Right cardiac atrium (tissue), 5 donors: ENCODE results near the gene CSH1. TPM values are rescaled to one million over a fixed set of nuclear protein-coding genes. Genes with fewer than 3 reads are reported as not detected.

Source experiments
- ATAC-seq, 2 donors: fragments of 200-7000 bp; cut with Tn5 transposase; one replicate each; pipeline versions ENCODE4 v1.8.0 to v1.9.1; 2020; ENCODE audit warnings: moderate library complexity in 2 of 2, mild to moderate bottlenecking in 1 of 2
- DNase-seq, 3 donors: peaks; one replicate each; pipeline ENCODE4 v3.0.0-alpha.2; 2020
- H3K27ac ChIP-seq: one replicate; pipeline ENCODE4 v1.5.1; 2013; ENCODE audit warnings: mild to moderate bottlenecking, low read length, control low read depth, moderate library complexity
- H3K27me3 ChIP-seq: one replicate; pipeline ENCODE4 v1.6.1; 2013; ENCODE audit not compliant: control insufficient read depth, insufficient read depth
- H3K4me1 ChIP-seq: one replicate; pipeline ENCODE4 v1.6.1; 2013; ENCODE audit warnings: low read length; ENCODE audit not compliant: control insufficient read depth, insufficient read depth
- H3K4me3 ChIP-seq: one replicate; pipeline ENCODE4 v1.5.1; 2013; ENCODE audit warnings: low read length, control low read depth
- H3K9me3 ChIP-seq: one replicate; pipeline ENCODE4 v1.6.1; 2013; ENCODE audit warnings: low read length; ENCODE audit not compliant: control insufficient read depth
- WGBS: extraction: QIAGEN DNeasy Blood & Tissue Kit; methylation state at CpG from one replicate; pipeline ENCODE4 v1.1.7; 2013; 5-methylcytosine and 5-hydroxymethylcytosine counted together
- intact Hi-C, 4 donors: fragments of 100-400 bp; cut with DNase I; formaldehyde crosslinking; loops; one replicate each; pipeline versions ENCODE4 v1.11.0 to v1.14.0; 2022 to 2023
- polyA plus RNA-seq: library from polyadenylated mRNA; stranded (reverse); fragments of 200-250 nt; gene quantifications from one replicate; pipeline ENCODE4 v1.2.3, GENCODE V29; 2013
- total RNA-seq, 4 donors: library from RNA; stranded (reverse); fragmentation: NEBNext Ultra II Directional; extraction: Animal tissue kit (Norgen Biotek cat#: 25700); gene quantifications; one replicate each; pipeline ENCODE4 v1.2.1, GENCODE V29; 2021
- donor health status: healthy with polysubstance abuse.
- donor health status: DM: no; HTN: yes; CAD: no.
- donor health status: DM: no; HTN: no; CAD: no.
- donor health status: DM: no; HTN: yes; CAD: no; lungs with severe emphysema.
- donor health status: DM: yes; HTN: yes; CAD: no.

The CSH1 gene
- total and polyA plus RNA-seq, 5 donors: not detected

DNA sequence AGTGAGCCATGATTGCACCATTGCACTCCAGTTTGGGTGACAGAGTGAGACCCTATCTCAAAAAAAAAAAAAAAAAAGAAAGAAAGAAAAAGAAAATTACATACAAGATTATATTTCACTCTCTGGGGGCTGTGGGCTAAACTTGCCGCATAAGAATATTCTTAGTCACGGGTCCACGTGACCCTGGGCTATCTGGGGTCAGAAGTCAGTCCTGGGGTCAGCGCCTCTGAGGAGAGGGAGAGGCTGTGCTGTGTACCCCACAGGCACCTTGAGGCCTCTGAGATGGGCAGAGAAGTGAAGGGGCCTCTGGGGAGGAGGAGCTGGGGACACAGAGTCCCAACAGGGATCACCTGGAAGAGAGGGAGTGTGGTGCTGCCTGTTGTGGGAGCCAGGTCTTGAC is 41.5 kb upstream of the CSH1 start:
- Histone ChIP-seq H3K4me3 (no peak overlapping the region), H3K27ac (no peak overlapping the region), H3K9me3 (no peaks in the 10 kb centered on the region), H3K4me1 (no peaks in the 10 kb centered on the region), H3K27me3 (no peaks in the 10 kb centered on the region)
- DNase-seq (peak in 1 of 3 donors; percentile 40), ATAC-seq (peak in 1 of 2 donors; percentile 6)
- WGBS: 84% methylated on average over 4 of the region's 4 CpGs
- intact Hi-C loops: no loop called here

GRCh38 chr17:63937319-63937718 is 40.9 kb upstream of the CSH1 start:
- WGBS: 86% methylated on average over 6 of the region's 6 CpGs
- Histone ChIP-seq H3K4me1 (no peaks in the 10 kb centered on the region), H3K4me3 (no peak overlapping the region), H3K27me3 (no peaks in the 10 kb centered on the region), H3K9me3 (no peaks in the 10 kb centered on the region), H3K27ac (no peak overlapping the region)
- ATAC-seq: no peak
- peak in 1 of 3 donors; percentile 6 for DNase-seq
- intact Hi-C loops: no loop called here

DNA sequence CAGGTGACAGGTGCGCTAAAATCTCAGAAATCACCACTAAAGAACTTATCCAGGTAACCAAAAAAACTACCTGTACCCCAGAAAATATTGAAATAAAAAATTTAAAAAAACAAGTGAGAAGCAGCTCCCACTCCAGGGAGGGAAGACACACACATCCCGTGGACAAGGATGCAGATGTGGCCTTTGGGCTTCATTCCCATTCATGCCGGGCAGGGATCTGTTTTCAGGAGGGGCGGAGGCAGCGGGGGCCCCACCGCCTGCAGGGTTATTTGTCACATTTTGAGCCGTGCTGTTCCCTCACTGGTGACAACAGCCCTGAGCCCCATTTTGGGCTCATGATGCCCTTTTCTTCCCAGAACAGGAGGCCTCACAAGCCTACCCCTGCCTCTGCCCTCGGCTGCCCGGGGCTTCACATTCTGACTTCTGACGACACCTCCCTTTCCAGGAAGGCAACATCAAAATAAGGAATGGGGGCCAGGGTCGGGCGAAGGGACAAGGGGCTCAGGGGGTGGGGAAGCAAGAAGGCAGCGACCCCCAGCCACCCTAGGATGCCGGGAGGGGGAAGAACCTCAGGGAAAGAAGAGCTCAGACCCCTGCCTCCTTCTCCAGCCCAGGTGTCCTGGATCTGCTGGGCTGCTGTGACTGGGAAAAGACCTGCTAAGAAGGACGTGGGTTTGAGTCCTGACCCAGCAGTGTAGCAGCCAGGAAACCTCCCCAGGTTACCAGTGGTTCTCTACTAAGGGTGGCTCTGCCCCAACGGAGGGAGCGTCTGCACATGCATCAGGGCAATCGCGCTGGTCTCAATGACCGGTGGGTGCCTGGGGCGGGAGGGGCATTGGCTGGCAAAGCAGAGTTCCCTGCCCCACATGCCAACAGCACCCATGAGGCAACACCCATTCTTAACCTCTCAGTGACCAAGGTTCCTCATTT is 38.1 kb upstream of the CSH1 start:
- no peaks in the 10 kb centered on the region for H3K4me1 ChIP-seq
- no peak overlapping the region for H3K4me3 ChIP-seq
- H3K27me3 ChIP-seq: no peaks in the 10 kb centered on the region
- ATAC-seq (no peak), DNase-seq (peak in 1 of 3 donors; percentile 34)
- H3K9me3 ChIP-seq: no peaks in the 10 kb centered on the region
- WGBS: 81% methylated on average over 21 of the region's 21 CpGs
- intact Hi-C loops: no loop called here
- no peak overlapping the region for H3K27ac ChIP-seq

- 89% methylated on average over 8 of the region's 8 CpGs for WGBS
These were observed 37.2 kb upstream of the CSH1 start for GRCh38 chr17:63933598-63933997.

GRCh38 chr17:63932721-63933120 is 36.3 kb upstream of the CSH1 start:
- WGBS: 90% methylated on average over 4 of the region's 4 CpGs
- DNase-seq: peak in 1 of 3 donors; percentile 14
- H3K27ac ChIP-seq: no peak overlapping the region
- no peaks in the 10 kb centered on the region for H3K27me3 ChIP-seq
- ATAC-seq: no peak
- intact Hi-C loops: no loop called here
- H3K9me3 ChIP-seq: no peaks in the 10 kb centered on the region
- H3K4me3 ChIP-seq: no peak overlapping the region
- no peaks in the 10 kb centered on the region for H3K4me1 ChIP-seq

More at GRCh38 chr17:63933598-63933997, 37.2 kb upstream of the CSH1 start:
- Histone ChIP-seq H3K9me3 (no peaks in the 10 kb centered on the region), H3K4me1 (no peaks in the 10 kb centered on the region), H3K4me3 (no peak overlapping the region), H3K27ac (no peak overlapping the region), H3K27me3 (no peaks in the 10 kb centered on the region)
- ATAC-seq: no peak
- intact Hi-C loops: no loop called here
- DNase-seq: peak in 1 of 3 donors; percentile 16

DNA sequence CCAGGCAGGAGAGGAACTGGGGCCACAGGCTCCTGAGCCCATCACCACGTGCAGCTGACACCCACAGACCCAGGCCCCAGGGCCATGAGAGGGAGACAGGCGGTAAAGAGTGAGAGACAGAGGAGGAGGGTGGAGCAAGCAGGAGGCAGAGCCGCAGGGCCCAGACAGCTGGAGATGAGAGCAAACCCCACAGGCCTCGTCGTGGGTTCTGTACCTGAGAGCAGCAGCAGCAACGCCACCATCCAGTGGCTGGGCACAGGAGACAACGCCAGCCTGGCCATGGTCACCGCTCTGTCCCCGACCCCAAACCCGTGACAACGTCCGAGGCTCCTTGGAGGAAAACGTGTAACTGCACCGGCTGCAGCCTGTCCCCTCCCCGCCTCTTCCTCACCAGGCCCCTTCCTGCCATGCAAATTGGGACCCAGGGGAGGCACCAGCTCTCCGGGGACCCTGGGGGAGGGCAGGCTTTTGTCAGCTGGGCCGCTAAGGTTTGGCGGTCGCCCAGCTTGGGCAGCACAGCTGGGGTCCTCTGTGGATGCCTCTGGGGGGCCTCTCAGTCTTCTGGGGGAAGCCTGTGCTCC is 35.7 kb upstream of the CSH1 start, which contains the start of gene CD79B:
TSS of gene CD79B (minus strand) at position 351 of the 581 bp plus-strand sequence. CDS start at position 281, 70 bp downstream.
- Histone ChIP-seq H3K27me3 (no peaks in the 10 kb centered on the region), H3K4me1 (no peaks in the 10 kb centered on the region), H3K4me3 (no peak within 1 kb of the TSS), H3K27ac (no peak within 1 kb of the TSS), H3K9me3 (no peaks in the 10 kb centered on the region)
- no peak for ATAC-seq
- intact Hi-C loops: no loop called here
- peak in 2 of 3 donors; percentile 15 to 61 for DNase-seq
- WGBS: 56% methylated on average over 19 of the region's 19 CpGs

DNA sequence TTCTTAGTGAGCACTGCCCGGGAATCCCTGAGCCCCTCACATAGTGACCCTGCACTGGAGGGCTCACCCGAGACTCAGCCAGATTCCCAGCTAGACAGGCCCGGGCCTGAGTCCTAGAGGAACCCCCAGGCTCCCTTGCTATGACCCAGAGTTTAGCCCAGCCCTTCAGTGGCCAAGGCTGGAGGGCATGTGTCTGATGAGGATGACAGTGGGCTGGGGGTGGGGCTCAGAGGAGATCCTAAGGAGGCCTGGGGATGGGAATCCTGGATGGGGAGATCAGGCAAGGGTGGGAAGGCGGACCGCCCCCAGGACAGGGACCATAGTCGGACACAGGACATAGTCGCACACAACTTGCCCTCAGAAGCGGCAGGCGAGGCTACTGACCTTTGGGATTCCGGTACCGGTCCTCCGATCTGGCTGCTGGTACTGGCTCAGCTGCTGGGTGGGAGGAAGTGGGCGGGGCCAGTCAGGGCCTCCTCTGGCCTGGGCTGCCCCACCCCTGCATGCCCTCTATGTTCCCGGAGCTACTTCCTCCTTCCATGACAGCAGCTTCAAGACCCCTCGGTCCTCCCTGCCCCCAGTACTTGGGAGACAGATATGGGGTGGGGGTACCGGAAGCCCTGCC is 34.7 kb upstream of the CSH1 start:
- H3K4me1 ChIP-seq: no peaks in the 10 kb centered on the region
- WGBS: 51% methylated on average over 16 of the region's 16 CpGs
- H3K27ac ChIP-seq: no peak overlapping the region

DNA sequence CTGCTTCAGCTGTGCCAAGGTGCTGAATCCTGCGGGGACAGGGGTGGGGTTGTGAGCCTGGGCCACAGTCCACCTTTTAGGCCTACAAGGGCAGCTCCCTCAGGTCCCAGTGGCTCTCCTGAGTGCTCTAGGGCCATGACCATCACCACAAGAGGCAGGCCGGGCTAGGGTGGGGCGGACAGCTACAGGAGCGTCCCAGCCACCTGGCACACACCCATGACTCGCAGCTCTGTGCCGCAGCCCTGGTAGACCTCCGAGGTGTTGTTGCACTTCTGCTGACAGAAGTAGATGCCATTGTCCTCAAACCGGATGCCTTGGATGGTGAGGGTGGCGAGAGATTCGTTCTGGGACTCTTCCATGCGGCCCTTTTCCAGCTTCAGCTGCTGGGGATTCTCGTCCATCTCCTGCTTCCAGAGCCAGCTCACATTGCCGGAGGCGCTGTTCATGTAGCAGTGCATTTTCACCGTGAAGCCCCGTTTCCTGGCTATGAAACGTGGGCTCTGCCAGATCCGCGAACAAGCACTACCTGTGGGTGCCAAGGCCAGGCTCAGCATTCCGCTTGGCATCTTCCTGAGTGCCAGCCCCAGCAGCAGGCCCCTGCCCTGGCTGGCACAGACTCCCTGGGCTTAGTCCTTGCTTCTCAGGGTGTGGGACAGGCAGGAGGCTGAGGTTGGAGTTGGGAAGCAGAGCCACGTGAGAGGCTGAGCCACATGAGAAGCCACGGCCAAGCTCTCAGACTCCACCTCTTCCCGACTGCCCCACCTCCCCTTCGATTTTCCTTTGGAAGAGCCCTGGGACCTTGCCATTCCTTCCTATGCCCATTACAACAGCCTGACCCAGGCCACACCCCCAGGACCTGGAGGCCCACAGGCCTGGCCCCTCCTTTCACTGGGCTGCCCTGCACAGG is 33.7 kb upstream of the CSH1 start:
- intact Hi-C loops: loop anchor here in 1 of 4 donors (10.0 kb wide), 1 partner anchor 95 kb away; the partner anchor contains the start of gene ICAM2
- 85% methylated on average over 24 of the region's 24 CpGs for WGBS
- Histone ChIP-seq H3K4me1 (no peaks in the 10 kb centered on the region), H3K9me3 (no peaks in the 10 kb centered on the region), H3K27me3 (no peaks in the 10 kb centered on the region), H3K27ac (no peak overlapping the region), H3K4me3 (no peak overlapping the region)
- ATAC-seq (peak; percentile 56 to 82), DNase-seq (peak; percentile 57 to 78 (median 65))

More for the DNA sequence above, 34.7 kb upstream of the CSH1 start:
- Histone ChIP-seq H3K9me3 (no peaks in the 10 kb centered on the region), H3K4me3 (no peak overlapping the region), H3K27me3 (no peaks in the 10 kb centered on the region)
- ATAC-seq (peak; percentile 81 to 91), DNase-seq (peak; percentile 83 to 93 (median 92))
- intact Hi-C loops: no loop called here

DNA sequence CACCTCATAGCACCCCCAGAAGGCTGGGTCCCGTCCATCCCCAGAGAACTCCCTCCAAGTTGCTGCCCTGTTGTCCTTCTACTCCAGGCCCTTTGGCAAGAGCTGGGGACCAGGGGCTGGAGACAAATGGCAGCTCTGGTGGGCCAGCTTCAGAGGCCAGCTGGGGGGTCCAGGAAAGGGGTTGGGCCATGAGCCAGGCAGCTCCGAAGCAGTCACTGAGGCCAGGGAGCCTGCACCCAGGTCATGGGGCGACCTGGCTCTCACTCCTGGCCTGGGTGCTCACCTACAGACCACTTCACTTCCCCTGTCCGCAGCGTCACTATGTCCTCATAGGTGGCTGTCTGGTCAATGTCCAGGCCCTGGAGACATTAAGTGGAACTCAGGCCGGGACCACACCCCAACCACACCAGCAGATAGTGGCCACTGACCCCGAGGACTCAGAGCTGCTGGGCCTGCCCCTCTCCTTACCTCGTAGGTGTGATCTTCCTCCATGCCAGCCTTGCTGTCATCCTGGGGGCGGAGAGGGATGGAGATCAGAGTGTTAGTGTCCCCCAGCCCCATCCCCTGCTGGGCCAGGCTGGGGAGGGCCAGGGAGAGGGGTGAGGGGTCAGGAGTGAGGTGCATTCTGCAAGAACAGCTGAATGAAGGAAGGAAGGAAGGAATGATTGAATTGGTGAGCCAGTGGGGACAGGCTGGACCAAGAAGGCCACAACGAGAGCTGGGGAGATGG is 32.8 kb upstream of the CSH1 start:
- ATAC-seq: no peak
- intact Hi-C loops: loop anchor here in 1 of 4 donors (10.0 kb wide), 1 partner anchor 96 kb away; the partner anchor contains the start of gene ICAM2
- H3K4me3 ChIP-seq: no peak overlapping the region
- 91% methylated on average over 10 of the region's 10 CpGs for WGBS
- no peak overlapping the region for H3K27ac ChIP-seq
- DNase-seq: peak in 1 of 3 donors; percentile 33
- no peaks in the 10 kb centered on the region for H3K27me3 ChIP-seq
- H3K4me1 ChIP-seq: no peaks in the 10 kb centered on the region
- no peaks in the 10 kb centered on the region for H3K9me3 ChIP-seq
